Vagina (tissue), 2 donors: ENCODE results near the gene TMBIM1.

Source experiments
- CTCF ChIP-seq, 3 experiments: fragments of 450-650 bp in 2 of 3; fragments of 200-600 bp in 1 of 3; sonication (generic) in 1 of 3; IDR thresholded peaks; one replicate each; pipeline ENCODE4 v1.5.1; 2017 to 2019; ENCODE audit warnings: antibody characterized with exemption in 3 of 3, mild to moderate bottlenecking in 2 of 3, moderate library complexity in 2 of 3
- POLR2AphosphoS5 ChIP-seq, 2 donors: sonication (generic); formaldehyde crosslinking; IDR thresholded peaks; one replicate each; pipeline ENCODE4 v1.9.0; 2017; ENCODE audit warnings: antibody characterized with exemption in 2 of 2, mild to moderate bottlenecking in 2 of 2, low read depth in 1 of 2; ENCODE audit not compliant: insufficient read depth in 1 of 2

DNA sequence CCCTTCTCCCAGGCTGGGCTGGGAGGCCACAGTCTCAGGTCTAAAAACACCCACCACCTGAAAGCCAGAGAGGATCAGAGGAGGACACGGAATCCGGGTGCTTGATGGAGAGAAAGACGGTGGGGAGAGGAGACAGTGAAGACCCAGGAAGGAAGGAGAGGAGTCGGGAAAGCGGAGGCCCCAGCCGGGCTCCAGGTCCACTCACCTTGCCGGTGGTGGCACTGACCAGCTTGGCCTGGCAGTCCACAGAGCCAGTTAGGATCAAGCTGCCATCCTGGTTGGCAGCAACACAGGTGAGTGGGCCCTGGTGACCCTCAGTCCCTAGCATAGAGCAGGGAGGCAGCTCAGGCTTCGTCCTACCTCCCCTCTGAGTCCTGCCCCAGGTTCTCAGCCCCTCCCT, 26.7 kb downstream of the TMBIM1 start:
- no peak for TF ChIP-seq POLR2AphosphoS5 (IDR thresholded peaks at IDR 0.05; ENCODE audit: insufficient read depth in 1 of 2, low read depth in 1 of 2)
- TF ChIP-seq CTCF (IDR thresholded peaks at IDR 0.05), result no peak
